ENCODE data around the gene CRYBB2.
"Not testable (repeated sequence)": the region's sequence is repeated elsewhere in the genome, so short reads cannot be mapped to it uniquely, and the experiment has no call there.

GRCh38 chr22:25233706-25234105 lies 14.3 kb downstream of the CRYBB2 start:
- TF ChIP-seq CTCF, POLR2A (IDR thresholded peaks at IDR 0.05): not testable (repeated sequence)
